K562 (cell line): ENCODE data around the gene C6orf47. TPM values are rescaled to one million over a fixed set of nuclear protein-coding genes. Genes with fewer than 3 reads are reported as not detected.
A peak's percentile ranks its signal among the peaks of the same experiment; 100 is the strongest.

Source experiments
- ATF3 ChIP-seq, 2 experiments: fragments of 450-650 bp in 1 of 2; sonication (generic) in 1 of 2; formaldehyde crosslinking in 1 of 2; IDR thresholded peaks in 1 of 2; conservative IDR thresholded peaks in 1 of 2; 2 replicates each; pipeline versions ENCODE4 v1.6.1 to v1.8.1; 2016 to 2023; ENCODE audit warnings: mild to moderate bottlenecking in 2 of 2, moderate library complexity in 2 of 2, inconsistent platforms in 1 of 2, missing genetic modification reagents in 1 of 2
- BACH1 ChIP-seq: fragments of 200-800 bp; sonication (Bioruptor generic); IDR thresholded peaks from 2 replicates; pipeline ENCODE4 v1.6.1; 2016; ENCODE audit warnings: missing genetic modification characterization, missing compliant biosample characterization
- BMI1 ChIP-seq: fragments of 150-350 bp; IDR thresholded peaks from 2 replicates; pipeline ENCODE4 v1.6.1; 2014; ENCODE audit warnings: low read length
- CGGBP1 ChIP-seq: fragments of 250-450 bp; sonication (Bioruptor Pico); IDR thresholded peaks from 2 replicates; pipeline ENCODE4 v1.9.0; 2021; ENCODE audit warnings: mild to moderate bottlenecking
- CREB3 ChIP-seq: fragments of 450-650 bp; conservative IDR thresholded peaks from 2 replicates; pipeline ENCODE4 v1.6.1; 2016; ENCODE audit warnings: missing genetic modification characterization, low read depth, mild to moderate bottlenecking, missing compliant biosample characterization, moderate library complexity
- E2F6 ChIP-seq, 2 experiments: IDR thresholded peaks; 2 replicates each; pipeline ENCODE4 v1.6.1; 2011; ENCODE audit warnings: borderline replicate concordance in 1 of 2, control low read depth in 1 of 2, low read depth in 1 of 2, low read length in 1 of 2, mild to moderate bottlenecking in 1 of 2, mixed read lengths in 1 of 2, moderate library complexity in 1 of 2; ENCODE audit not compliant: insufficient read depth in 1 of 2, insufficient read length in 1 of 2, poor library complexity in 1 of 2, severe bottlenecking in 1 of 2; ENCODE audit errors: extremely low read depth in 1 of 2
- FOXP4 ChIP-seq: sonication (generic); formaldehyde crosslinking; IDR thresholded peaks from 2 replicates; pipeline ENCODE4 v1.8.0; 2022; ENCODE audit warnings: mild to moderate bottlenecking, missing genetic modification reagents, borderline replicate concordance
- HINFP ChIP-seq: fragments of 450-650 bp; conservative IDR thresholded peaks from 2 replicates; pipeline ENCODE4 v1.6.1; 2016; ENCODE audit warnings: missing genetic modification characterization, low read depth, mild to moderate bottlenecking, control low read depth, missing compliant biosample characterization
- KDM2B ChIP-seq: fragments of 250-450 bp; sonication (Bioruptor Pico); IDR thresholded peaks from 2 replicates; pipeline ENCODE4 v1.8.0; 2021; ENCODE audit warnings: mild to moderate bottlenecking, moderate library complexity
- MXI1 ChIP-seq: IDR thresholded peaks from 2 replicates; pipeline ENCODE4 v1.6.1; 2011; ENCODE audit warnings: low read depth, mild to moderate bottlenecking, improper control_type of control experiment, low read length
- POLR3A ChIP-seq: IDR thresholded peaks from 2 replicates; pipeline ENCODE4 v1.6.1; 2011; ENCODE audit warnings: borderline replicate concordance, mild to moderate bottlenecking, moderate library complexity; ENCODE audit not compliant: insufficient read length, insufficient read depth; ENCODE audit errors: extremely low read depth
- RUNX1 ChIP-seq: sonication (generic); IDR thresholded peaks from 2 replicates; pipeline ENCODE4 v1.6.1; 2016; ENCODE audit warnings: antibody characterized with exemption, low read depth
- SMC3 ChIP-seq: conservative IDR thresholded peaks from 2 replicates; pipeline ENCODE4 v1.6.1; 2011; ENCODE audit warnings: low read depth, low read length, improper control_type of control experiment; ENCODE audit not compliant: insufficient read depth
- SUPT5H ChIP-seq: fragments of 450-650 bp; IDR thresholded peaks from 2 replicates; pipeline ENCODE4 v1.6.1; 2016
- TAF9B ChIP-seq: fragments of 450-650 bp; IDR thresholded peaks from 2 replicates; pipeline ENCODE4 v1.6.1; 2018; ENCODE audit warnings: mild to moderate bottlenecking; ENCODE audit not compliant: partially characterized antibody
- TCF15 ChIP-seq: fragments of 250-450 bp; sonication (Bioruptor Pico); IDR thresholded peaks from 2 replicates; pipeline ENCODE4 v1.8.0; 2022; ENCODE audit warnings: moderate library complexity, mild to moderate bottlenecking, inconsistent platforms
- ZNF77 ChIP-seq: fragments of 250-450 bp; sonication (Bioruptor Pico); IDR thresholded peaks from 2 replicates; pipeline ENCODE4 v1.5.0; 2020
- polyA plus RNA-seq, 8 experiments: library from polyadenylated mRNA; depleted of rRNA in 4 of 8; stranded (reverse) in 5 of 8; unstranded in 3 of 8; fragments of >200 nt; fragmentation: Nextera tagmentation in 2 of 8; fragmentation: Illumina TruSeq in 1 of 8; extraction: Ambion mirVana in 2 of 8; extraction: Trizol in 1 of 8; gene quantifications; 2 replicates each; pipeline versions ENCODE4 v1.2.1 to v1.2.3, GENCODE V29; 2011 to 2014; ENCODE audit warnings: inconsistent platforms in 1 of 8, missing spikeins in 1 of 8
- total RNA-seq, 7 experiments: library from RNA; depleted of rRNA in 6 of 7; stranded (reverse); fragments of >200 nt in 6 of 7; fragmentation: Illumina TruSeq in 2 of 7; extraction: Trizol in 2 of 7; gene quantifications; 2 replicates each; pipeline versions ENCODE4 v1.2.1 to v1.2.3, GENCODE V29; 2011 to 2021; ENCODE audit warnings: low replicate concordance in 1 of 7

Gene C6orf47
- total and polyA plus RNA-seq, 9 of the 15 experiments (the other 6 are each of a cell fraction or from before 2014, with no cell fraction given): 0.14 to 43.8 (median 27.0) TPM

GRCh38 chr6:31664790-31665500 is 4.4 kb upstream of the C6orf47 start, which contains the start of gene GPANK1 (continued):
- TF ChIP-seq ATF3 (IDR thresholded peaks at IDR 0.05) (no peak), ATF3 (CRISPR knock-in tag; conservative IDR thresholded peaks at IDR 0.05) (peak; percentile 91), FOXP4 (peak; percentile 100), POLR3A (no peak), SMC3 (peak; percentile 23; the same call in 1 of the 2 replicates), BACH1 (no peak), TAF9B (no peak), CREB3 (tag) (peak; percentile 66; the same call in 1 of the 2 replicates), ZNF77 (0 out of 2 replicates have a peak, but pooled peaks have one; percentile 4), BMI1 (no peak), HINFP (tag) (no peak), MXI1 (peak; percentile 87), E2F6 (IDR thresholded peaks at IDR 0.05; ENCODE audit: borderline replicate concordance in 1 of 2, extremely low read depth in 1 of 2, insufficient read depth in 1 of 2, insufficient read length in 1 of 2, low read depth in 1 of 2, low read length in 1 of 2, poor library complexity in 1 of 2, severe bottlenecking in 1 of 2) (peak; percentile 98 to 100), CGGBP1 (CRISPR knock-in tag) (peak; percentile 36; the same call in 1 of the 2 replicates), RUNX1 (peak; percentile 63), KDM2B (CRISPR knock-in tag) (no peak; the same call in 1 of the 2 replicates), TCF15 (CRISPR knock-in tag) (peak; percentile 76; the same call in 1 of the 2 replicates), SUPT5H (peak; percentile 91; the same call in 1 of the 2 replicates)
